HCT116 (cell line): ENCODE data around the gene GRID2. TPM values are rescaled to one million over a fixed set of nuclear protein-coding genes. Genes with fewer than 3 reads are reported as not detected.

ENCODE experiments used
- ATAC-seq: fragments of 200-7000 bp; cut with Tn5 transposase; 2 replicates; pipeline ENCODE4 v1.9.1; 2020; ENCODE audit warnings: mild to moderate bottlenecking, moderate library complexity
- BruUV-seq: library from RNA; stranded (reverse); fragments of 400-500 nt; replicated peaks from 2 replicates; lab custom pipeline; 2021; lab: Mats Ljungman, UMichigan
- CTCF ChIA-PET: fragments of 300-600 bp; sonication (Branson Sonifier 250); formaldehyde crosslinking; loops from one replicate; lab custom pipeline; 2021; ENCODE audit warnings: antibody characterized with exemption; lab: Charles Lee
- POLR2A ChIA-PET: fragments of 300-600, 350-600 bp; sonication (Branson Sonifier 250); formaldehyde crosslinking; loops from one replicate; lab custom pipeline; 2021; ENCODE audit warnings: antibody characterized with exemption; lab: Charles Lee
- RAD21 ChIA-PET, 2 experiments: fragments of 300-600 bp; sonication (Branson Sonifier 250); formaldehyde crosslinking; loops; one replicate each; lab custom pipeline; 2023; ENCODE audit warnings: low total read pairs in 2 of 2; ENCODE audit not compliant: uncharacterized antibody in 2 of 2, unreplicated experiment in 2 of 2, low non-redundant PET in 1 of 2; lab: Charles Lee
- DNase-seq: peaks from one replicate; pipeline ENCODE4 v3.0.0-alpha.2; 2010; ENCODE audit warnings: low read depth, low spot score
- H2AFZ ChIP-seq: fragments of 200-600 bp; shearing (Covaris generic), sonication (generic); 2 replicates; pipeline ENCODE4 v1.6.1; 2017; ENCODE audit warnings: low read depth, mixed run types, mixed read lengths, antibody characterized with exemption, low read length; ENCODE audit not compliant: poor library complexity, severe bottlenecking
- H3K27ac ChIP-seq: 2 replicates; pipeline ENCODE4 v1.5.1; 2012; ENCODE audit warnings: low read depth, low read length
- H3K27me3 ChIP-seq: fragments of 200-600 bp; sonication (generic); 2 replicates; pipeline ENCODE4 v1.6.1; 2016; ENCODE audit warnings: mixed run types, low read length, mixed read lengths; ENCODE audit not compliant: insufficient read depth
- H3K36me3 ChIP-seq, 2 experiments: fragments of 200-500 bp in 1 of 2; fragments of 200-600 bp in 1 of 2; sonication (Bioruptor generic) in 1 of 2; sonication (generic) in 1 of 2; 2 replicates each; pipeline versions ENCODE4 v1.5.1 to v1.6.1; 2014 to 2016; ENCODE audit warnings: low read length in 2 of 2, inconsistent platforms in 1 of 2, mixed read lengths in 1 of 2, mixed run types in 1 of 2; ENCODE audit not compliant: insufficient read depth in 2 of 2, control insufficient read depth in 1 of 2
- H3K4me1 ChIP-seq, 2 experiments: fragments of 200-600 bp in 1 of 2; sonication (generic) in 1 of 2; 2 replicates each; pipeline versions ENCODE4 v1.5.1 to v1.6.1; 2012 to 2017; ENCODE audit warnings: low read length in 2 of 2, inconsistent platforms in 1 of 2, mild to moderate bottlenecking in 1 of 2, mixed read lengths in 1 of 2, mixed run types in 1 of 2, moderate library complexity in 1 of 2; ENCODE audit not compliant: insufficient read depth in 2 of 2, control insufficient read depth in 1 of 2
- H3K4me2 ChIP-seq: fragments of 200-600 bp; sonication (generic); 2 replicates; pipeline ENCODE4 v1.6.1; 2017; ENCODE audit warnings: mixed run types, low read length, mixed read lengths
- H3K4me3 ChIP-seq, 2 experiments: fragments of 200-600 bp in 1 of 2; sonication (generic) in 1 of 2; replicated peaks in 1 of 2; 2 replicates each; pipeline ENCODE4 v1.5.1; 2011 to 2016; ENCODE audit warnings: low read length in 2 of 2, control low read depth in 1 of 2, low read depth in 1 of 2, mild to moderate bottlenecking in 1 of 2, mixed read lengths in 1 of 2, mixed run types in 1 of 2
- H3K79me2 ChIP-seq: fragments of 200-600 bp; sonication (generic); 2 replicates; pipeline ENCODE4 v1.6.1; 2017; ENCODE audit warnings: mild to moderate bottlenecking, mixed run types, low read length, moderate library complexity, mixed read lengths; ENCODE audit not compliant: insufficient read depth
- H3K9ac ChIP-seq: fragments of 200-600 bp; sonication (generic); 2 replicates; pipeline ENCODE4 v1.6.1; 2016; ENCODE audit warnings: low read length, mixed read lengths
- H3K9me2 ChIP-seq: fragments of 200-600 bp; sonication (generic), shearing (Covaris generic); 2 replicates; pipeline ENCODE4 v1.6.1; 2017; ENCODE audit warnings: mixed run types, mild to moderate bottlenecking, moderate library complexity; ENCODE audit not compliant: insufficient read depth
- H3K9me3 ChIP-seq, 2 experiments: fragments of 200-500 bp in 1 of 2; fragments of 200-600 bp in 1 of 2; sonication (Bioruptor generic) in 1 of 2; sonication (generic) in 1 of 2; 2 replicates each; pipeline ENCODE4 v1.6.1; 2014 to 2017; ENCODE audit warnings: low read length in 2 of 2, mixed read lengths in 2 of 2, inconsistent platforms in 1 of 2, low read depth in 1 of 2, mild to moderate bottlenecking in 1 of 2, mixed run types in 1 of 2, moderate library complexity in 1 of 2; ENCODE audit not compliant: control insufficient read depth in 1 of 2, insufficient read depth in 1 of 2
- H4K20me1 ChIP-seq: fragments of 200-600 bp; sonication (generic), shearing (Covaris generic); 2 replicates; pipeline ENCODE4 v1.6.1; 2017; ENCODE audit warnings: mixed run types, mild to moderate bottlenecking, moderate library complexity; ENCODE audit not compliant: insufficient read depth
- ATF3 ChIP-seq: IDR thresholded peaks from 2 replicates; pipeline ENCODE4 v1.6.1; 2012
- CBX3 ChIP-seq: IDR thresholded peaks from 2 replicates; pipeline ENCODE4 v1.6.1; 2012; ENCODE audit warnings: low read depth
- CEBPB ChIP-seq: IDR thresholded peaks from 2 replicates; pipeline ENCODE4 v1.6.1; 2012; ENCODE audit warnings: low read depth
- EZH2 ChIP-seq: fragments of 200-600 bp; sonication (generic); IDR thresholded peaks from 2 replicates; pipeline ENCODE4 v1.6.1; 2017; ENCODE audit warnings: antibody characterized with exemption, mixed run types
- EZH2phosphoT487 ChIP-seq: fragments of 200-600 bp; IDR thresholded peaks from 2 replicates; pipeline ENCODE4 v1.6.1; 2018; ENCODE audit warnings: antibody characterized with exemption, borderline replicate concordance
- FOSL1 ChIP-seq: IDR thresholded peaks from 2 replicates; pipeline ENCODE4 v1.6.1; 2012; ENCODE audit warnings: low read depth
- JUND ChIP-seq: IDR thresholded peaks from 2 replicates; pipeline ENCODE4 v1.6.1; 2012
- POLR2A ChIP-seq: IDR thresholded peaks from 2 replicates; pipeline ENCODE4 v1.7.0; 2011; ENCODE audit warnings: borderline replicate concordance; ENCODE audit not compliant: insufficient read depth, insufficient read length; ENCODE audit errors: extremely low read depth
- SRF ChIP-seq: IDR thresholded peaks from 2 replicates; pipeline ENCODE4 v1.6.1; 2012; ENCODE audit warnings: low read depth
- ZBTB33 ChIP-seq: IDR thresholded peaks from 2 replicates; pipeline ENCODE4 v1.6.1; 2011; ENCODE audit warnings: mild to moderate bottlenecking, low read length, moderate library complexity; ENCODE audit not compliant: insufficient replicate concordance; ENCODE audit errors: extremely low read depth
- ZFX ChIP-seq: fragments of 450-650 bp; IDR thresholded peaks from 2 replicates; pipeline ENCODE4 v1.6.1; 2017
- ZNF274 ChIP-seq: fragments of 200-500 bp; sonication (Bioruptor generic); IDR thresholded peaks from 2 replicates; pipeline ENCODE4 v1.6.1; 2014; ENCODE audit warnings: mild to moderate bottlenecking, low read depth, low read length, inconsistent platforms
- intact Hi-C: fragments of 100-400 bp; cut with micrococcal nuclease; formaldehyde crosslinking; loops from 2 replicates; pipeline ENCODE4 v1.10.0; 2022
- total RNA-seq: library from RNA; stranded (reverse); gene quantifications from one replicate; pipeline ENCODE4 v1.2.1, GENCODE V29; 2021; ENCODE audit not compliant: unreplicated experiment
- TF ChIP-seq, protein P1 (sequence below), 3 experiments: fragments of 200-600 bp in 1 of 3; sonication (generic) in 1 of 3; IDR thresholded peaks in 2 of 3; conservative IDR thresholded peaks in 1 of 3; 2 replicates each; pipeline ENCODE4 v1.5.1; 2012 to 2017; ENCODE audit warnings: low read depth in 2 of 3, low read length in 2 of 3, antibody characterized with exemption in 1 of 3, borderline replicate concordance in 1 of 3, control low read depth in 1 of 3, mild to moderate bottlenecking in 1 of 3, mixed read lengths in 1 of 3, mixed run types in 1 of 3, moderate library complexity in 1 of 3; ENCODE audit not compliant: insufficient read depth in 1 of 3
- TF ChIP-seq, protein P2 (sequence below): IDR thresholded peaks from 2 replicates; pipeline ENCODE4 v1.6.1; 2012; ENCODE audit warnings: low read depth

Gene GRID2
- total RNA-seq, 1 experiment from 2014 or later, result not detected

DNA sequence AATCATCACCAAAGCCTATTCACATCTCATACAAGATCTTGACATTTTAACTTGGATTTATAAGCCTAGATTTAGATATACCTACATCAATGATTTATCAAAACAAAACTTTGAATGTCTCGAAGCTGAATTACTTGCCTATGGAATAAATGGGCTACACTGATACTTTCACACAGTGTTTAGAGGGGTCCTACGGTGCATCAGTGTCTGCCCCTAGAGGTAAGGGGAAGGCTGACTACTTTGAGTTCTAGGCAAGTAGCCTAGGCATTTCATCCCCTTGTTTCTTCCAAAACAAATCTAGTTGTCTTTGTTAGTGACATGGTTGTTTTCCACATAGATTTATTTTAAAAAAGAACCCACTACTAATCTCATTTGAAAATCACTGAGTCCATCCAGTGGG is 1366.7 kb downstream of the GRID2 start:
- no peaks in the 10 kb centered on the region for H3K36me3 ChIP-seq
- H3K27me3 ChIP-seq, result no peaks in the 10 kb centered on the region
- no peaks in the 10 kb centered on the region for H4K20me1 ChIP-seq
- DNase-seq, result no peak
- no TSS peak for BruUV-seq
- no peak overlapping the region for H3K27ac ChIP-seq
- H3K4me2 ChIP-seq, result no peak overlapping the region
- H2AFZ ChIP-seq, result no peak overlapping the region
- H3K4me1 ChIP-seq, result no peaks in the 10 kb centered on the region
- ChIA-PET RAD21 (no interaction called here), CTCF (no interaction called here), POLR2A (no interaction called here)
- no peaks in the 10 kb centered on the region for H3K9me2 ChIP-seq
- no peak overlapping the region for H3K9ac ChIP-seq
- intact Hi-C loops, result no loop called here
- no peak overlapping the region for H3K4me3 ChIP-seq
- no peaks in the 10 kb centered on the region for H3K79me2 ChIP-seq
- H3K9me3 ChIP-seq, result no peaks in the 10 kb centered on the region
- TF ChIP-seq ZBTB33, result no peak
- TF ChIP-seq, protein P1, sequence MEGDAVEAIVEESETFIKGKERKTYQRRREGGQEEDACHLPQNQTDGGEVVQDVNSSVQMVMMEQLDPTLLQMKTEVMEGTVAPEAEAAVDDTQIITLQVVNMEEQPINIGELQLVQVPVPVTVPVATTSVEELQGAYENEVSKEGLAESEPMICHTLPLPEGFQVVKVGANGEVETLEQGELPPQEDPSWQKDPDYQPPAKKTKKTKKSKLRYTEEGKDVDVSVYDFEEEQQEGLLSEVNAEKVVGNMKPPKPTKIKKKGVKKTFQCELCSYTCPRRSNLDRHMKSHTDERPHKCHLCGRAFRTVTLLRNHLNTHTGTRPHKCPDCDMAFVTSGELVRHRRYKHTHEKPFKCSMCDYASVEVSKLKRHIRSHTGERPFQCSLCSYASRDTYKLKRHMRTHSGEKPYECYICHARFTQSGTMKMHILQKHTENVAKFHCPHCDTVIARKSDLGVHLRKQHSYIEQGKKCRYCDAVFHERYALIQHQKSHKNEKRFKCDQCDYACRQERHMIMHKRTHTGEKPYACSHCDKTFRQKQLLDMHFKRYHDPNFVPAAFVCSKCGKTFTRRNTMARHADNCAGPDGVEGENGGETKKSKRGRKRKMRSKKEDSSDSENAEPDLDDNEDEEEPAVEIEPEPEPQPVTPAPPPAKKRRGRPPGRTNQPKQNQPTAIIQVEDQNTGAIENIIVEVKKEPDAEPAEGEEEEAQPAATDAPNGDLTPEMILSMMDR (IDR thresholded peaks at IDR 0.05 in 2 of 3, conservative IDR thresholded peaks at IDR 0.05 in 1 of 3; ENCODE audit: borderline replicate concordance in 1 of 3, insufficient read depth in 1 of 3, low read depth in 2 of 3, low read length in 2 of 3), result 0 out of 6 replicates have a peak, but pooled peaks of 2 of the 3 experiments have one; percentile 2 to 23
- TF ChIP-seq, all 23 proteins: peak for 1
- no peak for ATAC-seq

- H3K27me3 ChIP-seq, result no peaks in the 10 kb centered on the region
- no TSS peak for BruUV-seq
- intact Hi-C loops, result no loop called here
- TF ChIP-seq ZNF274 (no peak), POLR2A (no peak), JUND (no peak), EZH2 (no peak), ATF3 (no peak), FOSL1 (no peak), CEBPB (no peak), SRF (no peak), ZFX (no peak), EZH2phosphoT487 (no peak), CBX3 (no peak)
- TF ChIP-seq, protein P2, sequence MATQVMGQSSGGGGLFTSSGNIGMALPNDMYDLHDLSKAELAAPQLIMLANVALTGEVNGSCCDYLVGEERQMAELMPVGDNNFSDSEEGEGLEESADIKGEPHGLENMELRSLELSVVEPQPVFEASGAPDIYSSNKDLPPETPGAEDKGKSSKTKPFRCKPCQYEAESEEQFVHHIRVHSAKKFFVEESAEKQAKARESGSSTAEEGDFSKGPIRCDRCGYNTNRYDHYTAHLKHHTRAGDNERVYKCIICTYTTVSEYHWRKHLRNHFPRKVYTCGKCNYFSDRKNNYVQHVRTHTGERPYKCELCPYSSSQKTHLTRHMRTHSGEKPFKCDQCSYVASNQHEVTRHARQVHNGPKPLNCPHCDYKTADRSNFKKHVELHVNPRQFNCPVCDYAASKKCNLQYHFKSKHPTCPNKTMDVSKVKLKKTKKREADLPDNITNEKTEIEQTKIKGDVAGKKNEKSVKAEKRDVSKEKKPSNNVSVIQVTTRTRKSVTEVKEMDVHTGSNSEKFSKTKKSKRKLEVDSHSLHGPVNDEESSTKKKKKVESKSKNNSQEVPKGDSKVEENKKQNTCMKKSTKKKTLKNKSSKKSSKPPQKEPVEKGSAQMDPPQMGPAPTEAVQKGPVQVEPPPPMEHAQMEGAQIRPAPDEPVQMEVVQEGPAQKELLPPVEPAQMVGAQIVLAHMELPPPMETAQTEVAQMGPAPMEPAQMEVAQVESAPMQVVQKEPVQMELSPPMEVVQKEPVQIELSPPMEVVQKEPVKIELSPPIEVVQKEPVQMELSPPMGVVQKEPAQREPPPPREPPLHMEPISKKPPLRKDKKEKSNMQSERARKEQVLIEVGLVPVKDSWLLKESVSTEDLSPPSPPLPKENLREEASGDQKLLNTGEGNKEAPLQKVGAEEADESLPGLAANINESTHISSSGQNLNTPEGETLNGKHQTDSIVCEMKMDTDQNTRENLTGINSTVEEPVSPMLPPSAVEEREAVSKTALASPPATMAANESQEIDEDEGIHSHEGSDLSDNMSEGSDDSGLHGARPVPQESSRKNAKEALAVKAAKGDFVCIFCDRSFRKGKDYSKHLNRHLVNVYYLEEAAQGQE, result no peak
Observed at GRCh38 chr4:93671093-93671492, 1367.3 kb downstream of the GRID2 start.

More at GRCh38 chr4:93671093-93671492, 1367.3 kb downstream of the GRID2 start:
- no peak for ATAC-seq
- Histone ChIP-seq H3K9me3 (no peaks in the 10 kb centered on the region), H2AFZ (no peak overlapping the region), H3K9ac (no peak overlapping the region), H3K36me3 (no peaks in the 10 kb centered on the region), H3K27ac (no peak overlapping the region), H3K9me2 (no peaks in the 10 kb centered on the region), H3K4me1 (no peaks in the 10 kb centered on the region), H3K4me3 (no peak overlapping the region), H3K79me2 (no peaks in the 10 kb centered on the region), H3K4me2 (no peak overlapping the region), H4K20me1 (no peaks in the 10 kb centered on the region)
- RAD21 ChIA-PET, result no interaction called here
- CTCF ChIA-PET, result no interaction called here
- POLR2A ChIA-PET, result no interaction called here
- no peak for DNase-seq
